DND-41 (cell line): Measurements from ENCODE around the gene MARVELD1.

Experiments
- ATAC-seq: fragments of 200-7000 bp; cut with Tn5 transposase; 3 replicates; pipeline ENCODE4 v1.9.1; 2021; ENCODE audit warnings: low read depth; ENCODE audit not compliant: insufficient read depth
- DNase-seq: peaks from one replicate; pipeline ENCODE4 v3.0.0-alpha.2; 2020
- H2AFZ ChIP-seq: 2 replicates; pipeline ENCODE4 v1.6.0; 2012; ENCODE audit warnings: low read depth, low read length
- H3K27ac ChIP-seq: 2 replicates; pipeline ENCODE4 v1.5.1; 2012; ENCODE audit warnings: low read length, inconsistent platforms
- H3K27me3 ChIP-seq: fragments of 200-600 bp; sonication (generic); 2 replicates; pipeline ENCODE4 v1.6.0; 2012; ENCODE audit warnings: low read length, mild to moderate bottlenecking, inconsistent platforms; ENCODE audit not compliant: insufficient read depth, poor library complexity
- H3K36me3 ChIP-seq: 2 replicates; pipeline ENCODE4 v1.5.1; 2012; ENCODE audit warnings: low read length, inconsistent platforms; ENCODE audit not compliant: insufficient read depth
- H3K4me1 ChIP-seq: 2 replicates; pipeline ENCODE4 v1.5.1; 2012; ENCODE audit warnings: mild to moderate bottlenecking, low read length; ENCODE audit not compliant: insufficient read depth
- H3K4me2 ChIP-seq: 2 replicates; pipeline ENCODE4 v1.6.0; 2012; ENCODE audit warnings: mild to moderate bottlenecking, moderate library complexity, low read length, inconsistent platforms; ENCODE audit not compliant: insufficient read depth
- H3K4me3 ChIP-seq, 2 experiments: fragments of 200-600 bp in 1 of 2; shearing (Covaris generic) in 1 of 2; 2 replicates each; pipeline ENCODE4 v1.5.1; 2012 to 2016; ENCODE audit warnings: inconsistent platforms in 2 of 2, low read length in 2 of 2, mild to moderate bottlenecking in 2 of 2, low read depth in 1 of 2, moderate library complexity in 1 of 2
- H3K79me2 ChIP-seq: 2 replicates; pipeline ENCODE4 v1.6.0; 2012; ENCODE audit warnings: low read length, inconsistent platforms; ENCODE audit not compliant: insufficient read depth
- H3K9ac ChIP-seq: 2 replicates; pipeline ENCODE4 v1.6.0; 2012; ENCODE audit warnings: low read depth, mild to moderate bottlenecking, inconsistent platforms, low read length, moderate library complexity
- H3K9me3 ChIP-seq: 2 replicates; pipeline ENCODE4 v1.5.1; 2012; ENCODE audit warnings: low read length, moderate library complexity, mild to moderate bottlenecking, inconsistent platforms; ENCODE audit not compliant: insufficient read depth, severe bottlenecking
- H4K20me1 ChIP-seq: 2 replicates; pipeline ENCODE4 v1.6.0; 2012; ENCODE audit warnings: low read length; ENCODE audit not compliant: insufficient read depth
- CTCF ChIP-seq: IDR thresholded peaks from 2 replicates; pipeline ENCODE4 v1.5.1; 2012; ENCODE audit warnings: borderline replicate concordance, low read length, moderate library complexity, mild to moderate bottlenecking; ENCODE audit not compliant: poor library complexity, severe bottlenecking; ENCODE audit errors: extremely low read depth
- EZH2 ChIP-seq: IDR thresholded peaks from 3 replicates; pipeline ENCODE4 v1.6.1; 2012; ENCODE audit warnings: borderline replicate concordance, low read depth, mild to moderate bottlenecking, moderate library complexity, low read length, inconsistent platforms; ENCODE audit not compliant: severe bottlenecking

MARVELD1 gene

GRCh38 chr10:97724341-97724941 is 10.9 kb downstream of the MARVELD1 start:
- Histone ChIP-seq H3K27me3 (no peaks in the 10 kb centered on the region), H3K36me3 (no peaks in the 10 kb centered on the region), H3K27ac (no peak overlapping the region), H3K9ac (no peak overlapping the region), H3K4me1 (no peaks in the 10 kb centered on the region), H3K79me2 (no peaks in the 10 kb centered on the region), H3K4me3 (no peak overlapping the region), H3K4me2 (no peak overlapping the region), H3K9me3 (no peaks in the 10 kb centered on the region), H2AFZ (no peak overlapping the region), H4K20me1 (no peaks in the 10 kb centered on the region)
- DNase-seq = no peak
- TF ChIP-seq EZH2 = no peak
- ATAC-seq = no peak

DNA sequence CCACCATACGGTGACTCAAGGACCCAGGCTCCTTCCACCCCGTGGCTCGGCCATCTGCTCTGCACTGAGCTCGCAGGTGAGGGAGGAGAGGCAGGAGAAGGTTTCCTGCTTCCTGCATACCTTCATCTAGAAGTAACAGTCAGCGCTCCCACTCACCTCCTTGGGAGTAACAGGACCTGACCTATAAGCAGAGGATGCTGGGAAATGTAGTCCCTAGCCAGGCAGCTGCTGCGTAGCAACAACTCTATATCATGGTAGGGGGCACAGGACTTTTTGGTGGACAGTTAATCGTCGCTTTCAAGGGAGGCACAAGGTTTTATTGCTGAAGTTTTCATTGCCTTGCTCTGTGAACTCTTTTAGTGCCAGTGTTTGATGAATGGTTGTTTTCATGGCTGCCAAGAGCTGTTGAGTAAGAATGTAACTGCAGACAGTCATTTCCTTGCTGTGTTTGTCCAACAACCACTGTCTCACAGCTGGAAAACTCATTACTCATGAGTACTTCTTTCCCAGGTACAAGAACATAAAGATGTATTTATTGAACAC is 13.2 kb downstream of the MARVELD1 start:
- Histone ChIP-seq H3K79me2 (no peaks in the 10 kb centered on the region), H3K9ac (no peak overlapping the region), H3K4me3 (no peak overlapping the region), H3K27me3 (no peaks in the 10 kb centered on the region), H3K27ac (no peak overlapping the region), H3K4me1 (no peaks in the 10 kb centered on the region), H4K20me1 (no peaks in the 10 kb centered on the region), H3K36me3 (no peaks in the 10 kb centered on the region), H2AFZ (no peak overlapping the region), H3K4me2 (no peak overlapping the region), H3K9me3 (no peaks in the 10 kb centered on the region)
- DNase-seq = no peak
- no peak for TF ChIP-seq CTCF
- TF ChIP-seq EZH2 = no peak
- ATAC-seq = no peak

GRCh38 chr10:97729014-97729413 is 15.5 kb downstream of the MARVELD1 start:
- no peak for ATAC-seq
- no peak overlapping the region for H3K4me2 ChIP-seq

More at GRCh38 chr10:97729014-97729413, 15.5 kb downstream of the MARVELD1 start:
- Histone ChIP-seq H3K4me1 (no peaks in the 10 kb centered on the region), H3K9ac (no peak overlapping the region), H3K27ac (no peak overlapping the region), H3K4me3 (no peak overlapping the region), H3K36me3 (no peaks in the 10 kb centered on the region), H2AFZ (no peak overlapping the region), H3K27me3 (no peaks in the 10 kb centered on the region), H3K9me3 (no peaks in the 10 kb centered on the region), H3K79me2 (no peaks in the 10 kb centered on the region), H4K20me1 (no peaks in the 10 kb centered on the region)
- DNase-seq = no peak
- TF ChIP-seq EZH2 (no peak), CTCF (no peak)
